HG02884 (cell line): ENCODE results near the gene ZNF189.
"Not testable (repeated sequence)": the region's sequence is repeated elsewhere in the genome, so short reads cannot be mapped to it uniquely, and the experiment has no call there.

ENCODE experiments used
- ATAC-seq: cut with Tn5 transposase; IDR thresholded peaks from one replicate; pipeline ENCODE4 v1.9.1; 2021; ENCODE audit warnings: mild to moderate bottlenecking, moderate library complexity; ENCODE audit not compliant: unreplicated experiment

The ZNF189 gene

DNA sequence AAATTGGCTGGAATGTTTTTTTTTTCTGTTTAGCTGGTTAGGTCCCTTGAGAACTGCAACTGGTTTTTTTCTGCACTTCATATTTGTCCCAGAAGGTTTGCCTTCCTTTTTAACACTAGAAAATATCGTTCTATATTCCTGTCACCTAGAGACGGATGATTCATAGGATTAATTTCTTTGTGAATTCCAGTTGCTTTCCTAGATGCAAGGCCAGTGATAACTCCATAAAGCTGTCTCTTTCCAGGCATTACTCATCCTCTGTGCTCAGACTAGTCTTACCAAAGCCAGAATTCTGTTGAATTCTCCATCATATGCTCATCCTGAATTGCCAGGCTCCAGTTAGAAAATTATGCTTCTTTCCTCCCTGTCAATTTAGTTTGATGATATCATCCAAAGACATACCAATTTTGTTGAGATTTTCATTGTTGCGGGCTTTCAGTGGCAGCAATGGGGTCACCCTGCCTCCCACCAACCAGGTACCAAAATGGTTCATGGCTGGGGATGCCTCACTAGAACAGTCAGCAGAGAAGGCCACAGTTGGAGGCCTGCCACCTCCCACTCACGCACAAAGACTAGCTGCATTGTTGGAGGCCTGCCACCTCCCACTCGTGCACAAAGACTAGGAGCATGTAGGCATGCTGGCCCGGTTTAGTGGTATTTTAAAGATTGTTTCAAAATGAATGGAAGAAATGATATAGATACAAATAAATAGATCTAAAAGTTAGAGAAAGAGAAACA lies 22.4 kb upstream of the ZNF189 start:
- ATAC-seq: no peak

DNA sequence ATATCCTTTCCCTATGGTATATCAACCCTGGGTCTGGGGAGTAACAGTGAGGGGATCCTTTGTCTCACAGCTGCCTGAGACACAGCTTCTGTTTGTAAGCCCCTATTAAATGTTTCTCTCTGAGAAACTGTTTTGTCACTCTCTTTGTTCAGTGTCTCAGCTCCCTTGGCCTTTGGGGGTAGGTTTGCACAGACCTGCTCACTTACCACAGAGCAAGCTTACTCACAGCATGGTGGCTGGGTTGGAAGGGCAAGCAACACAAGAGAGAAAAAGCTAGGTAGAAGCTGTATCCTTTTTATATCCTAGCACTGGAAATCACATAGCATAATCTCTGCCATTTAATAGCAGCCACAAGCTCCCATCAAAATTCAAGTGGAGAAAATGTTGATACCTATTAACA lies 18.4 kb upstream of the ZNF189 start:
- no peak for ATAC-seq

DNA sequence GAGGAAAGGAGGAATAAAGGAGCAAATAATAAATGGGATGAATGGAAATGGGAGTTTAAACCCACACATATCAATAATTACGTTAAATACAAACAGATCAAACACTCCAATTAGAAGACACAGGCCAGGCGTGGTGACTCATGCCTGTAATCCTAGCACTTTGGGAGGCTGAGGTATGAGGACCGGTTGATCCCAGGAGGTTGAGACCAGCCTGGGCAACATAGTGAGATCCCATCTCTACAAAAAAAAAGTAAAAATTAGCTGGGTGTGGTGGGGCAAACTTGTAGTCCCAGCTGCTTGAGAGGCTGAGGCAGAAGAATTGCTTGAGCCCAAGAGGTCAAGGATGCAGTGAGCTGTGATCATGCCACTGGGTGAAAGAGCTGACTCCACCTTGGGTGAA lies 17.5 kb upstream of the ZNF189 start:
- no peak for ATAC-seq

DNA sequence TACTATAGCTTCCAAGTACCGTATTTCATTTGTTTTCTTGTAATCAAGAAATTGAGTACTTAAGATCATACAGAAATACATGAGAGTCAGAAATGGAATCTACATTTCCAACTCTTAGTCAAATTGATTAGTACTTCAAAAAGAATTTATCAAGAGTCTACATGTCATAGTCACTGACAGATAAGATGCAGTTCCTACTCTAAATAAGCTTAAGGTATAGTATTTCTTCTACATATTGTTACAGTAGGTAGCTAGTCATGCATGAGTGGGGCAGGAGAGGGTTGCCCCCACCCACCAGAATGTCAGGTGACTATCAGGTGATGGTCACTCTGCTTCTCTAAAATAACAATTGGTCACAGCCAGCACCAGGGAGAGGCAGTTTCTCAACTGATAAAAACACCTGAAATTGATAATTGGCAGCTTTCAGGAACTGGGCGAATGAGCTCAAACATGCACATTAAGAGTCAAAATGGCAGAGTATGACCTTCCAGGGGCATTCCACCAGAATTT lies 16.8 kb upstream of the ZNF189 start:
- no peak for ATAC-seq

DNA sequence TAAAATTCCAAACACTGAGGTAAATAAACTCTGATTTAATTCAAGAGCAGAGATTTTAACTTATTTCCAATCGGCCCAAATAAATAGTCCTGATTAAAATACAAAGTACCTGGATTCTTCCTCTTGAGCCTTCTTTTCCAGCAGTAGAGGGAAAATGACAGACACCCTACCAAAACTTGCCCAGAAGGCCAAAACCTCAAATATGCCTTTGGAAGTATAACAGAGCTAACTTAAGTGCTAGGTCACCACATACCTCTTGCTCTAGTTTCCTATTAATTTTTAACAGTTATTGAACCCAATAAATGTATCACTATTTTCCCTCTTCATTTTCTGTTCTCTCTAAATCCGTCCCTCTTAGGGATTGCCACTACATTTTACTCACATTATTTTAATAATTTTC lies 15.3 kb upstream of the ZNF189 start:
- ATAC-seq: no peak

DNA sequence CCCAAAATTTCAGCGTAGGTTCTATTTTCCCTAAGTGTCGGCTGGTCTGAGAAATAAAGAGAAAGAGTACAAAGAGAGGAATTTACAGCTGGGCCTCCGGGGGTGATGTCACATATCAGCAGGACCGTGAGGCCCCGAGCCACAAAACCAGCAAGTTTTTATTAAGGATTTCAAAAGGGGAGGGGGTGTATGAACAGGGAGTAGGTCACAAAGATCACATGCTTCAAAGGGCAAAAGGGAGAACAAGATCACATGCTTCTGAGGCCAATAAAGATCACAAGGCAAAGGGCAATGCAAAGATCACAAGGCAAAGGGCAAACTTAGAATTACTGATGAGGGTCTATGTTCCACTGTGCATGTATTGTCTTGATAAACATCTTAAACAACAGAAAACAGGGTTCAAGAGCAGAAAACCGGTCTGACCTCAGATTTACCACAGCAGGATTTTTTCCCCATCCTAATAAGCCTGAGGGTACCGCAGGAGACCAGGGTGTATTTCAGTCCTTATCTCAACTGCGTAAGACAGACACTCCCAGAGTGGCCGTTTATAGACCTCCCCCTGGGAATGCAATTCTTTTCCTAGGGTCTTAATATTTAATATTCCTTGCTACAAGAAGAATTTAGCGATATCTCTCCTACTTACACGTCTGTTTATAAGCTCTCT lies 13.6 kb upstream of the ZNF189 start, which contains the start of gene BAAT:
BAAT (minus strand) TSS at position 134 of the 664 bp plus-strand sequence. CDS start 13,602 bp downstream, outside the sequence.
- ATAC-seq: not testable (repeated sequence)

DNA sequence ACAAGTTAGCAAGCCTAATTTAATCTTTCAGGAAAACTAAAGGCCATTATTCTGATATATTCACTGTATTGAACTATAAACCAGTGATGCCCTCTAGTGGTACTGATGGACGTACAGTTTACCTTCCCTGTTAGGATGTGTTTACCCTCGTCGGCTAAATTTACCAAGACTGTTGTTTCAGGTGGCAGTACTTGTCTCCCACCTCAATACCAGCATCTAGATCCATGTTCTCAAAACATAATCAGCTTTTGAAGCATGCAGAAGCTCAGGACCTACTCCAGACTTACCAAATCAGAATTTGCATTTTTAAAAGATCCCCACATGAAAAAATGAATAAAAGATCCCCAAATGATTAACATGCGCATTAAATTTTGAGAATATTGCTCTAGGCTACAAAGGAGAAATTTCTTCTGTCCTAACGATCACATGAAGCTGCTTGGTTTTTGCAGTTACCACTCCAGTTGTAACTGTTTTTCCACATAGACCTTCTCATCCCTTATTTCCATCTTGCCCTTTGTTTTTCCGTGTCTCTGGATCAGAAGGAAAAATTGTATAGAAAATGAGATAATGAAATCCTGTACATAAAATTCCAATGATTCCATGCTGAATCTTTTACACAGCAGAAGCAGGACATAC lies 10.7 kb upstream of the ZNF189 start:
- peak; percentile 77 for ATAC-seq

DNA sequence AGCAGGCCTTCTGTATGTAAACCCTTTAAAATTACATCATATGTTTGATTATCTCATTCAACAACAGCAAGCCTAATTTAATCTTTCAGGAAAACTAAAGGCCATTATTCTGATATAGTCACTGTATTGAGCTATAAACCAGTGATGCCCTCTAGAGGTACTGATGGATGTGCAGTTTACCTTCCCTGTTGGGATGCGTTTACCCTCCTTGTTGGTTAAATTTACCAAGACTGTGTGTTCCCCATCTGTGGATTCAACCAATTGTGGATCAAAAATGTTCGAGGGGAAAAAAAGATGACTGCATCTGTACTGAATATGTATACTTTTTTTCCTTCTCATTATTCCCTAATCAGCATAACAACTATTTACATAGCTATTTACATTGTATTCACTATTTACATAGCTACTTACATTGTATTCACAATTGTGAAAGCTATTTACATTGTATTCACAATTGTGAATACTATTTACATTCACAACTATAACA lies 10.1 kb upstream of the ZNF189 start:
- ATAC-seq: no peak

DNA sequence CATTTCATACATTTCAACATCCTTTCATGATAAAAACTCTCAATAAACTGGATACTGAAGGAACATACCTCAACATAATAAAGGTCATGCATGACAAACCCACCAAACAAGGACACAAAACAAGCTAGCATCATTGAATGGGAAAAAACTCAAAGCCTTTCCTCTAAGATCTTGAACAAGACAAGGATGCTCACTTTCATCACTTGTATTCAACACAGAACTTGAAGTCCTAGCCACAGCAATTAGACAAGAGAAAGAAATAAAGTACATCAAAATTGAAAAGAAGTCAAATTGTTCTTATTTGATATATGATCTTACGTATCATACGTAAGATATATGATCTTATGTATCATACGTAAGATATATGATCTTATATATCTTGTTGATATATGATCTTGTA lies 5.5 kb upstream of the ZNF189 start:
- no peak for ATAC-seq

DNA sequence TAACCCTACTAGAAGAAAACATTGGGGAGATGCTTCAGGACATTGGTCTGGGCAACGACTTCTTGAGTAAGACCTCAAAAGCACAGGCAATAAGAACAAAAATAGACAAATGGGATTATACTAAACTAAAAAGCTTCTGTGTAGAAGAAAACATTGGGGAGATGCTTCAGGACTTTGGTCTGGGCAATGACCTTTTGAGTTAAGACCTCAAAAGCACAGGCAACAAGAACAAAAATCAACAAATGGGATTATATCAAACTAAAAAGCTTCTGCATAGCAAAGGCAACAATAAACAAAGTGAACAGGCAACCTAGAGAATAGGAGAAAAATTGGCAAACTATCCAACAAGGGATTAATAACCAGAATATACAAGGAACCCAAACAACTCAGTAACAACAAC lies 4.0 kb upstream of the ZNF189 start:
- ATAC-seq: no peak

DNA sequence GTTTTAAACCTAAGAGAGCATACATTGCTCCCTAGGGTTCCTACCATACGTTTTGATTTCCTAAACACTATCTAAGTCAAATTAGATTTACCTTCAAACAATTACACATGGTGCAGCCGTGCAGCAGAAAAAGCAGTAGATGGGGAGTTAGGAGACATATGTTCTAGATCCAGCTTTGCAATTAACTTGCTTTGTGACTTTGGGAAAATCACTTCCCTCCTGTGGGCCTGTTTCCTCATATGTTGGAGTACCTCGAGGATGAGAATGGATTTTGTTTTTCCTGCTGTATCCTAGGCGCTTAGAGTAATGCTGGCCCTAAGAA lies 944 bp upstream of the ZNF189 start:
- ATAC-seq: no peak

DNA sequence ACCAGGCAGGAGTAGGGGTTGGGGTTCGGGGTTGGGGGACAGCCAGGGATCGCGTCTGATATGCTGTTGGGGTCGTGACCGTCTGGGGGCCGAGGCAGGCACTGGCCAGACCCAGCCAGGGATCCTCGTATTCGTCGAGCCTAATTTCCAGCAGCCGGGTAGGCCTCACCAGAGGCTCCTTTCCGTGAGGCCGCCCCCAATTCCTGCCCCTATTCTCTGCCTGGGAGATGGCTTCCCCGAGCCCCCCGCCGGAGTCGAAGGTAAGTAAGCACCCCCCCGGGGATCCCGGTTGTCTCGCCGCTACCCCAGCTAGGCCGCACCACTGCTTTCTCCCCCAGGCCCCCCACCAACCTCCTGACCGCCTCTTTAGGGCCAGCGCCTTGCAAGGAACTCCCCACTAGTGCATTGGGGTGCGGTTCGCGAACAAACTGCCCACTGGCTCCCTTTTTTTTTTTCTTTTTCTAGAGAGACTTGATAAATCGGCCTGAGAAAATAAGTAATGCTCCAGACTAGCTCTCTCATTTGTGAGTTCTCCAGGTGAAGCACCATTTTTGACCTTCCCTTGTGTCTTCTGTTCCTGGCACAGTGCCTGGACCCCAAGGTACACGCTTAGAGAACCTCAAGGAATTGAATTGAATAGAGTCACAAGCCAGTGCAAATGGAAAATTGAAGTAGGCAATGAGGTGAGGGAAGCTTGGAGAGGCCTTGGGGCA lies 435 bp downstream of the ZNF189 start:
- ATAC-seq: peak; percentile 5

DNA sequence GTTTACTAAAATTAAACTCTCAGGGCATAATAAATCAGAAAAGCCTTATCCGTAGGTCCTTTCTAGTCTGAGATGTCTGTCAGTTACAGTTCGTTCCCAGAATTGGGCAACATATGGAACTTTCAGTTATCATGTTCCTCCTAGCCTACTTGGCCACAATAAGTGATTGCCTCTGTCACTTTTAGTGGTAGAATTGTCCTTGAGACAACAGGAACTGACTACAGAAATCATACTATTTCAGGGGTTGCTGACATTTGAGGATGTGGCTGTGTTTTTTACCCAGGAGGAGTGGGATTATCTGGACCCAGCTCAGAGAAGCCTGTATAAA lies 956 bp downstream of the ZNF189 start:
- ATAC-seq: no peak

DNA sequence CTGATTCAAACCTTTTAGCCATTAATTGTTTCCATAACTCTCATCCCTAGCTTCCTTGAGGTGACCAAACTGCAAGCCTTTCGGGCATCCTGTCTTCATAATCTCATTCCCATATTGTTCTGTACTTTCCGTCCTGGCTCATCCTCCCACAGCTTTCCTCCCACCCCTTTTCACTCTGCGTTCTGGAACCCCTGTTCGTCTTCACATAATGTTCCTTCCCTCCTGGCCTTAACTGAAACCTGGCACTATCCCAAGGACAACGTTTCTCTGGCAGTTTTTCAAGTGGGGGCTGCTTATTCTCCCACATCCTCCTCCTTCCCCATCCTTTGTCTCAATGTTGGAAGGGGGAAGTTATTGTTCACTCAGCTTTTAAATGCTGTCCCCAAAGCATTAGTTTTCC lies 1.5 kb downstream of the ZNF189 start:
- ATAC-seq: no peak

DNA sequence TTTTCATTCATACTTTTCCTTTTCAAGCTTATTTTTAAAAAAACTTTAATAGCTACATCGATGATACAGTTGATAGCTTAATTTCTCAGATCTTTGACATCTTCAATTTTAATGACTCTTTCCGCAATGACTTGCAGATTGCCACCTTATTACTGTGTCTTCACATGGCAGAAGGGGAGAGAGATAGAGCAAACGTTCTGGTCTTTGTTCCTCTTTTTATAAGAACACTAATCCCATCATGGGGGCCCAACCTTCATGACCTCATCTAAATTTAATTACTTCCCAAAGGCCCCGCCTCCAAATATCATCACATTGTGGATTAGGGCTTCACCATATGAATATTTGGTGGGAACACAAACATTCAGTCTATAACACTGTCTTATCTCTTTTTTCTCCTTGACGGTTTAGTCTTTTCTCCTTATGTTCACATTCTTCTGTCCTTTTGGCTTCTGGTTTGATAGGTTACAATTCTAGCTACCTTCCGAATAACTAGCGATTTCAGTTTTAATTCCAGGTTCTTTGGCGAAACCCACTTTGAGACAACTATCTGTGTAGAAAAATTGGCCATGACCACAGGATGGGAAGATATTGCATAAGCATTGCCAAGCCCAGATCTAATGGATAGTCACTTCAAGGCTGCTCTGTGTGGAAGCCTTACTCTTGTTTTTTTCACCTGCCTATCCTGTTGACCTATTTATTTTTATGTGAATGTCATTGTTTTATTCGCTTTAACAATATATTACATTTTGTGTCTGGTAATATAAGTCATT lies 5.0 kb downstream of the ZNF189 start:
- no peak for ATAC-seq

DNA sequence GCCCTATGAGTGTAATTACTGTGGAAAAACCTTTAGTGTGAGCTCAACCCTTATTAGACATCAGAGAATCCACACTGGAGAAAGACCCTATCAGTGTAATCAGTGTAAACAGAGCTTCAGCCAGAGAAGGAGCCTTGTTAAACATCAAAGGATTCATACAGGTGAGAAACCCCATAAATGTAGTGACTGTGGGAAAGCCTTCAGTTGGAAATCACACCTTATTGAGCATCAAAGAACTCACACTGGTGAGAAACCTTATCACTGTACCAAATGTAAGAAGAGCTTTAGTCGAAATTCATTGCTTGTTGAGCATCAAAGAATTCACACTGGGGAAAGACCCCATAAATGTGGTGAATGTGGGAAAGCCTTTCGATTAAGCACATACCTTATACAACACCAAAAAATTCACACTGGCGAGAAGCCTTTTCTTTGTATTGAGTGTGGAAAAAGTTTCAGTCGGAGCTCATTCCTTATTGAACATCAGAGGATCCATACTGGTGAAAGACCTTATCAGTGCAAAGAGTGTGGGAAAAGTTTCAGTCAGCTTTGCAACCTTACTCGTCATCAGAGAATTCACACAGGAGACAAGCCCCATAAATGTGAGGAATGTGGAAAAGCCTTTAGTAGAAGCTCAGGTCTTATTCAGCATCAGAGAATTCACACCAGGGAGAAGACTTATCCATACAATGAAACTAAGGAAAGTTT lies 9.9 kb downstream of the ZNF189 start:
- ATAC-seq: no peak

DNA sequence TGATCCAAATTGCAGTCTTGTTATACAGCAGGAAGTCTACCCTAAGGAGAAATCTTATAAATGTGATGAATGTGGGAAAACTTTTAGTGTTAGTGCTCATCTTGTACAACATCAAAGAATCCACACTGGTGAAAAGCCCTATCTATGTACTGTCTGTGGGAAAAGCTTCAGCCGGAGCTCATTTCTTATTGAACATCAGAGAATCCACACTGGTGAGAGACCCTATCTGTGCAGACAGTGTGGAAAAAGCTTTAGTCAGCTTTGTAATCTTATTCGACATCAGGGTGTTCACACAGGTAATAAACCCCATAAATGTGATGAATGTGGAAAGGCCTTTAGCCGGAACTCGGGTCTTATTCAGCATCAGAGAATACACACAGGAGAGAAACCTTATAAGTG lies 10.4 kb downstream of the ZNF189 start:
- ATAC-seq: no peak

DNA sequence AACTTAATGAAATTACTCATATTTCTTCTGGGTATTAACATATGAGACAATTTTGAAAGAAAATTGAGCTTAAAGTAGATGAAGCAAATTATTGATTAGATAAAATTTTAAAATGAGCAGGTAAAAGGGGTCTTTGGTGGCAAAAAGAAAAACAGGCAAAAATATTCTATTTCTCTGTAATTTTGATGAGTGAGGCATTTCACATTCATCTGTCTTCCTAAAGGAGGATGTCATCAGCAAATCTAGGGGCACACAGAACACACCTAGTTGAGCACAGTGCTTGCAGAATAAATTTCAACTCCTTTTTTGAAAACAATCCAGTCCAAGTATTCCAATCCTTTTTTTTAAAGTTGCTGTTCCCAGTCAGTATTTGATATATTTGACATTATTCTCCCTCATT lies 16.2 kb downstream of the ZNF189 start:
- ATAC-seq: no peak

DNA sequence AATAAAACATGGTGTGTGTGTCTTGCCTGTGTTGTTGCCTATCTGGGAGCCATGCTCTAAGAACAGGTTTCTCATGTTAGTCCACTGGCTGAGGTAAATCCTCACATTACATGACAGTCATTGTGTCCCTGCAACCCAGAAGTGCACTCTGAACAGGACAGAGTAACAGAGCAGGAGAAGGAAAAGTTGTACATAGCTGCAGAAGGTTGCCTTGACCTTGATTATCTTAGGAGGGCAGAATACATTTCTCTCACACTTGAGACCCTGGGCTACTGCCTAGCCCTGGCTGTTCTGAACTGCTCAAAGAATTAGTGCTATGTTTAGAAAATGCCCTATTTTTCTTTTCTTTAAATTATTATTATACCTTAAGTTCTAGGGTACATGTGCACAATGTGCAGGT lies 16.9 kb downstream of the ZNF189 start:
- no peak for ATAC-seq

DNA sequence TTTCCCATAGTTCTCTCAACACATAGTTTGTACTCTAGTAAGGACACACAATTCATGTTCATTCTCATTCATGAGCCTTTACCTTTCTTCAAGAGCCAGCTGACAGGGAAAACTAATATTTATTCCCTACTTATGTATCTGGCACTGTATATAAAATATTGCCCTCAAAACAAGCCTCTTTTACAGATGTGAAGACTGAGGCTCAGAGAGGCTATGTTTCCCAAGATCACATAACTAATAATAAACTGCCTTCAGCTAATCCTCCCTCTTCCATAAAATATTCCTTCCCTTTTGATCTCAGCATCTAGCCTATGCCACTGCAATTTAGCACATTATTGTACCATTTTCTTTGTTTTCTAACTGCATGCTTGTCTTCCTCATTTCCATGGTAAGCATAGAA lies 18.7 kb downstream of the ZNF189 start:
- ATAC-seq: no peak
